Measurements from ENCODE around the gene DNHD1.

The DNHD1 gene

DNA sequence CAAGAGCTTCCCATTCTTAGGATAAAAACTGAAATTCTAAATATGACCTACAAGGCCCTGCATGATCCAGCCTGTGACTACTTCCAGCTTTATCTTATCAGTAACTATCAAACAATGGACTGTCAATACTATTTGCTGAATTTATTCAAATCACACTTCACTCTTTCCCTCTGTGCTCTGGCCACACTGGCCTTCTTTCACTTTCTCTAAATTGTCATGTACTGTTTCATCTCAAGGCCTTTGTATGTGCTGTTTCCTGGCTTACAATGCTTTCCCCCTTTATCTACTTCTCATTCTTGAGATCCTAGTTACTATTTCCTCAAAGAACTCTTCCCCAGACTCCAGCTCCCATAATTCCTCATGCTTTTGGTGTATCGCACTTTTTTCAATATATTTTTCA, 10.1 kb upstream of the DNHD1 start:
- Histone ChIP-seq H3K4me2 (ENCODE audit: low read length) (no peak overlapping the region), H4K20me1 (ENCODE audit: control insufficient read depth, insufficient read depth, low read depth, low read length) (peaks cover 11% of the 10 kb centered on the region; the same call in 1 of the 2 replicates)

DNA sequence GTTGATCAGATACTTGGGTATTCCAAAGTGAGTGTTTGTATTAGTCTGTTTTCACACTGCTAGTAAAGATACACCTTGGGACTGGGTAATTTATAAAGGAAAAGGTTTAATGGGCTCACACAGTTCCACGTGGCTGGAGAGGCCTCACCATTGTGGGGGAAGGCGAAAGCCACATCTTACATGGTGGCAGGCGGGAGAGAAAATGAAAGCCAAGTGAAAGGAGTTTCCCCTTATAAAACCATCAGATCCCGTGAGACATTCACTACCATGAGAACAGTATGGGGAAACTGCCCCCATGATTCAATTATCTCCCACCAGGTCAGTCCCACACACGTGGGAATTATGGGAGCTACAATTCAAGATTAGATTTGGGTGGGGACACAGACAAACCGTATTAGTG, 8.7 kb upstream of the DNHD1 start:
- Histone ChIP-seq H3K4me1 (ENCODE audit: control insufficient read depth, low read length) (no peaks in the 10 kb centered on the region), H3F3A (ENCODE audit: control insufficient read depth, insufficient read depth) (no peaks in the 10 kb centered on the region), H3K9me3 (ENCODE audit: control insufficient read depth, insufficient read depth, low read length) (no peaks in the 10 kb centered on the region), H3K9me2 (replicated peaks; ENCODE audit: control insufficient read depth, low read length) (no peaks in the 10 kb centered on the region), H3K27ac (ENCODE audit: low read depth, low read length) (no peak overlapping the region), H3K4me2 (ENCODE audit: low read length) (no peak overlapping the region), H3K27me3 (ENCODE audit: control insufficient read depth, low read length) (no peaks in the 10 kb centered on the region), H3K36me3 (ENCODE audit: control insufficient read depth, low read length) (peaks cover 72% of the 10 kb centered on the region), H3K4me3 (ENCODE audit: low read length) (no peak overlapping the region), H3K79me2 (ENCODE audit: control insufficient read depth, low read length) (peaks cover 15% of the 10 kb centered on the region), H4K20me1 (ENCODE audit: control insufficient read depth, insufficient read depth, low read depth, low read length) (no peaks in the 10 kb centered on the region)
- no peak for TF ChIP-seq EZH2phosphoT487 (IDR thresholded peaks at IDR 0.05; ENCODE audit: borderline replicate concordance, low read length)
- TF ChIP-seq, protein P1, sequence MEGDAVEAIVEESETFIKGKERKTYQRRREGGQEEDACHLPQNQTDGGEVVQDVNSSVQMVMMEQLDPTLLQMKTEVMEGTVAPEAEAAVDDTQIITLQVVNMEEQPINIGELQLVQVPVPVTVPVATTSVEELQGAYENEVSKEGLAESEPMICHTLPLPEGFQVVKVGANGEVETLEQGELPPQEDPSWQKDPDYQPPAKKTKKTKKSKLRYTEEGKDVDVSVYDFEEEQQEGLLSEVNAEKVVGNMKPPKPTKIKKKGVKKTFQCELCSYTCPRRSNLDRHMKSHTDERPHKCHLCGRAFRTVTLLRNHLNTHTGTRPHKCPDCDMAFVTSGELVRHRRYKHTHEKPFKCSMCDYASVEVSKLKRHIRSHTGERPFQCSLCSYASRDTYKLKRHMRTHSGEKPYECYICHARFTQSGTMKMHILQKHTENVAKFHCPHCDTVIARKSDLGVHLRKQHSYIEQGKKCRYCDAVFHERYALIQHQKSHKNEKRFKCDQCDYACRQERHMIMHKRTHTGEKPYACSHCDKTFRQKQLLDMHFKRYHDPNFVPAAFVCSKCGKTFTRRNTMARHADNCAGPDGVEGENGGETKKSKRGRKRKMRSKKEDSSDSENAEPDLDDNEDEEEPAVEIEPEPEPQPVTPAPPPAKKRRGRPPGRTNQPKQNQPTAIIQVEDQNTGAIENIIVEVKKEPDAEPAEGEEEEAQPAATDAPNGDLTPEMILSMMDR (IDR thresholded peaks at IDR 0.05; ENCODE audit: low read depth, low read length, poor library complexity, severe bottlenecking), result no peak

More for the DNA sequence above, 10.1 kb upstream of the DNHD1 start:
- Histone ChIP-seq H3F3A (ENCODE audit: control insufficient read depth, insufficient read depth) (no peaks in the 10 kb centered on the region), H3K9me2 (replicated peaks; ENCODE audit: control insufficient read depth, low read length) (no peaks in the 10 kb centered on the region), H3K27ac (ENCODE audit: low read depth, low read length) (no peak overlapping the region), H3K79me2 (ENCODE audit: control insufficient read depth, low read length) (peaks cover 29% of the 10 kb centered on the region), H3K4me3 (ENCODE audit: low read length) (no peak overlapping the region), H3K36me3 (ENCODE audit: control insufficient read depth, low read length) (peaks cover 78% of the 10 kb centered on the region), H3K27me3 (ENCODE audit: control insufficient read depth, low read length) (no peaks in the 10 kb centered on the region), H3K9me3 (ENCODE audit: control insufficient read depth, insufficient read depth, low read length) (no peaks in the 10 kb centered on the region), H3K4me1 (ENCODE audit: control insufficient read depth, low read length) (peaks cover 10% of the 10 kb centered on the region)
- TF ChIP-seq EZH2phosphoT487 (IDR thresholded peaks at IDR 0.05; ENCODE audit: borderline replicate concordance, low read length), result no peak
- TF ChIP-seq, protein P1 (IDR thresholded peaks at IDR 0.05; ENCODE audit: low read depth, low read length, poor library complexity, severe bottlenecking), result no peak

DNA sequence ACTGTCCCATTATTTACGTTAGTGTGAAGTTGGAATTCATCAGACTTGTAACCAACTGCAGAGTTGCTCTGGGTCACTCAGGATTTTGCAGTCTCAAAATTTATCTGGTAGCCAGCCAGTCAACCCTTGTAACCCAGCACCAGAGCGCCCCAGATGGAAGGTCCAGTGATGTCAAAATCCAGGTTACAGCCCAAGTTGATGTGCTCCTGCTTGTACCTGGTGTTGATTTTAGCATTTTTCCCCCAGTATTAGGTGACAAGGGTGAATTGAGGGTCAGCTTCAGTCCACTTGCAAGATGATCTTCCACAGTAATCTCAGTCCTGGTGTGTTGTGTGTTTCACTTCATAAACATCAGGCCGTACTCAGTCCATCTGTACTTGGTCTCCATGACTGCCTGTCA, 8.3 kb upstream of the DNHD1 start:
- Histone ChIP-seq H3K79me2 (ENCODE audit: control insufficient read depth, low read length) (peaks cover 10% of the 10 kb centered on the region), H3K4me3 (ENCODE audit: low read length) (no peak overlapping the region), H3K9me2 (replicated peaks; ENCODE audit: control insufficient read depth, low read length) (no peaks in the 10 kb centered on the region), H3K27me3 (ENCODE audit: control insufficient read depth, low read length) (no peaks in the 10 kb centered on the region), H3F3A (ENCODE audit: control insufficient read depth, insufficient read depth) (no peaks in the 10 kb centered on the region), H3K9me3 (ENCODE audit: control insufficient read depth, insufficient read depth, low read length) (no peaks in the 10 kb centered on the region), H3K36me3 (ENCODE audit: control insufficient read depth, low read length) (peaks cover 72% of the 10 kb centered on the region), H3K4me2 (ENCODE audit: low read length) (no peak overlapping the region), H3K4me1 (ENCODE audit: control insufficient read depth, low read length) (no peaks in the 10 kb centered on the region), H3K27ac (ENCODE audit: low read depth, low read length) (no peak overlapping the region), H4K20me1 (ENCODE audit: control insufficient read depth, insufficient read depth, low read depth, low read length) (no peaks in the 10 kb centered on the region)
- TF ChIP-seq, protein P1 (IDR thresholded peaks at IDR 0.05; ENCODE audit: low read depth, low read length, poor library complexity, severe bottlenecking), result no peak
- TF ChIP-seq EZH2phosphoT487 (IDR thresholded peaks at IDR 0.05; ENCODE audit: borderline replicate concordance, low read length), result no peak

Data from DOHH2 (cell line).